ENCODE results near the gene ABR. TPM values are rescaled to one million over a fixed set of nuclear protein-coding genes. Genes with fewer than 3 reads are reported as not detected.
"Not testable (repeated sequence)": the region's sequence is repeated elsewhere in the genome, so short reads cannot be mapped to it uniquely, and the experiment has no call there.

The ABR gene
- total RNA-seq, 1 donor from 2014 or later, result 110 TPM

GRCh38 chr17:1067282-1067956, 112.4 kb downstream of the ABR start:
- Mint-ChIP-seq H3K36me3 (ENCODE audit: unreplicated experiment) (peaks cover 36% of the 10 kb centered on the region), H3K4me1 (ENCODE audit: unreplicated experiment) (no peaks in the 10 kb centered on the region), H3K27me3 (ENCODE audit: unreplicated experiment) (no peaks in the 10 kb centered on the region), H3K9me3 (ENCODE audit: unreplicated experiment) (no peaks in the 10 kb centered on the region), H3K27ac (ENCODE audit: unreplicated experiment) (no peak overlapping the region), H3K4me3 (ENCODE audit: unreplicated experiment) (no peak overlapping the region)
- DNase-seq (ENCODE audit: extremely low spot score, unreplicated experiment), result no peak
- TF ChIP-seq, protein P1, sequence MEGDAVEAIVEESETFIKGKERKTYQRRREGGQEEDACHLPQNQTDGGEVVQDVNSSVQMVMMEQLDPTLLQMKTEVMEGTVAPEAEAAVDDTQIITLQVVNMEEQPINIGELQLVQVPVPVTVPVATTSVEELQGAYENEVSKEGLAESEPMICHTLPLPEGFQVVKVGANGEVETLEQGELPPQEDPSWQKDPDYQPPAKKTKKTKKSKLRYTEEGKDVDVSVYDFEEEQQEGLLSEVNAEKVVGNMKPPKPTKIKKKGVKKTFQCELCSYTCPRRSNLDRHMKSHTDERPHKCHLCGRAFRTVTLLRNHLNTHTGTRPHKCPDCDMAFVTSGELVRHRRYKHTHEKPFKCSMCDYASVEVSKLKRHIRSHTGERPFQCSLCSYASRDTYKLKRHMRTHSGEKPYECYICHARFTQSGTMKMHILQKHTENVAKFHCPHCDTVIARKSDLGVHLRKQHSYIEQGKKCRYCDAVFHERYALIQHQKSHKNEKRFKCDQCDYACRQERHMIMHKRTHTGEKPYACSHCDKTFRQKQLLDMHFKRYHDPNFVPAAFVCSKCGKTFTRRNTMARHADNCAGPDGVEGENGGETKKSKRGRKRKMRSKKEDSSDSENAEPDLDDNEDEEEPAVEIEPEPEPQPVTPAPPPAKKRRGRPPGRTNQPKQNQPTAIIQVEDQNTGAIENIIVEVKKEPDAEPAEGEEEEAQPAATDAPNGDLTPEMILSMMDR (IDR thresholded peaks at IDR 0.05), result no peak

GRCh38 chr17:1065416-1065815, 114.4 kb downstream of the ABR start:
- DNase-seq (ENCODE audit: extremely low spot score, unreplicated experiment); H3K4me3 Mint-ChIP-seq (ENCODE audit: unreplicated experiment); H3K27ac Mint-ChIP-seq (ENCODE audit: unreplicated experiment); H3K9me3 Mint-ChIP-seq (ENCODE audit: unreplicated experiment); H3K27me3 Mint-ChIP-seq (ENCODE audit: unreplicated experiment): not testable (repeated sequence)
- Mint-ChIP-seq H3K36me3 (ENCODE audit: unreplicated experiment) (peaks cover 34% of the 10 kb centered on the region), H3K4me1 (ENCODE audit: unreplicated experiment) (peaks cover 13% of the 10 kb centered on the region)

- H3K4me1 Mint-ChIP-seq (ENCODE audit: unreplicated experiment), result peaks cover 13% of the 10 kb centered on the region
- peaks cover 34% of the 10 kb centered on the region for H3K36me3 Mint-ChIP-seq (ENCODE audit: unreplicated experiment)
- DNase-seq (ENCODE audit: extremely low spot score, unreplicated experiment), result peak; percentile 92
- no peaks in the 10 kb centered on the region for H3K9me3 Mint-ChIP-seq (ENCODE audit: unreplicated experiment)
- no peak overlapping the region for H3K4me3 Mint-ChIP-seq (ENCODE audit: unreplicated experiment)
- H3K27me3 Mint-ChIP-seq (ENCODE audit: unreplicated experiment), result no peaks in the 10 kb centered on the region
- H3K27ac Mint-ChIP-seq (ENCODE audit: unreplicated experiment), result peak overlapping the region; percentile 54
- TF ChIP-seq, protein P1 (IDR thresholded peaks at IDR 0.05), result no peak
These were observed 118.8 kb downstream of the ABR start for GRCh38 chr17:1060991-1061390.

- TF ChIP-seq, protein P1 (IDR thresholded peaks at IDR 0.05), result no peak
- Mint-ChIP-seq H3K9me3 (ENCODE audit: unreplicated experiment) (no peaks in the 10 kb centered on the region), H3K4me3 (ENCODE audit: unreplicated experiment) (no peak overlapping the region), H3K36me3 (ENCODE audit: unreplicated experiment) (peaks cover 30% of the 10 kb centered on the region), H3K27ac (ENCODE audit: unreplicated experiment) (no peak overlapping the region), H3K27me3 (ENCODE audit: unreplicated experiment) (no peaks in the 10 kb centered on the region), H3K4me1 (ENCODE audit: unreplicated experiment) (peaks cover 15% of the 10 kb centered on the region)
- DNase-seq (ENCODE audit: extremely low spot score, unreplicated experiment), result no peak
These were observed 120.5 kb downstream of the ABR start for GRCh38 chr17:1059131-1059795.

GRCh38 chr17:1058423-1059130, 121.2 kb downstream of the ABR start:
- TF ChIP-seq, protein P1 (IDR thresholded peaks at IDR 0.05), result peak; percentile 60
- Mint-ChIP-seq H3K4me3 (ENCODE audit: unreplicated experiment) (no peak overlapping the region), H3K36me3 (ENCODE audit: unreplicated experiment) (peaks cover 33% of the 10 kb centered on the region), H3K4me1 (ENCODE audit: unreplicated experiment) (peaks cover 15% of the 10 kb centered on the region), H3K9me3 (ENCODE audit: unreplicated experiment) (no peaks in the 10 kb centered on the region), H3K27ac (ENCODE audit: unreplicated experiment) (no peak overlapping the region), H3K27me3 (ENCODE audit: unreplicated experiment) (no peaks in the 10 kb centered on the region)
- DNase-seq (ENCODE audit: extremely low spot score, unreplicated experiment), result no peak

Data from osteocyte (in vitro differentiated cells).